GM21367 (cell line): ENCODE results near the gene NPTN.
"Not testable (repeated sequence)": the region's sequence is repeated elsewhere in the genome, so short reads cannot be mapped to it uniquely, and the experiment has no call there.

ENCODE experiments used
- ATAC-seq: cut with Tn5 transposase; IDR thresholded peaks from one replicate; pipeline ENCODE4 v1.9.1; 2021; ENCODE audit not compliant: unreplicated experiment

Gene NPTN

DNA sequence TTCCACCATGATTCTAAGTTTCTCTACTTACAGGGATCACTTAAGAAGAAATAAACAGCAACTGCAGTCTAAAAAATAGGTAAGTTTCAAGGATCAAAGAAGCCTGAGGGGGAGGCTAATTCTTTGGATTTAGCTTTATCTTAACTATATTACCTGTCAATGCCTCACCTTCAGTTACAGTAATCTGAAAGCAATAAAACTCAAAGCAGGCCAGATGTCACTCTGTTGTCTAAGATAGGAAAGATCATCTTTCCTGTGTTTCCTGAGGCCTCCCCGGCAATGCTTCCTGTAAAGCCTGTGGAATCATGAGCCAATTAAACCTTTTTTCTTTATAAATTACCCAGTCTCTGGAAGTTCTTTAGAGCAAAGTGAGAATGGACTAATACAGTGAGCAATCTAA, 60.2 kb downstream of the NPTN start:
- ATAC-seq = no peak

DNA sequence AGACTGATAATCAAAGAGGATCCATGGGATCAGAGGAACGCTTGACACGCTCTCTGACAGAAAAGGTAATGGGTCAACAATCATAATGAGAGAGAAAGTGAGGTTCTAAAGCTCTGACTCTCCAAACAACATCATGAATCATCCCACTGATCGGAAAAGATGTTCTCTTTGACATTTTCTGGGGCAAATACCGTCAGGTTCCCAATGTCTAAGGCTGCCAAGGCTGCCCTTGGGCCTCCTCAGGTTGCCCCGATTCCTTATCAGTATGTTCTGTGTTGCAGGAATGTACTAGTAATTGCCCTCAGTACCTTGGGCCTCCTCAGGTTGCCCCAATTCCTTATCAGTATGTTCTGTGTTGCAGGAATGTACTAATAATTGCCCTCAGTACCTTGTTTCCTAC, 60.9 kb downstream of the NPTN start:
- ATAC-seq = no peak

DNA sequence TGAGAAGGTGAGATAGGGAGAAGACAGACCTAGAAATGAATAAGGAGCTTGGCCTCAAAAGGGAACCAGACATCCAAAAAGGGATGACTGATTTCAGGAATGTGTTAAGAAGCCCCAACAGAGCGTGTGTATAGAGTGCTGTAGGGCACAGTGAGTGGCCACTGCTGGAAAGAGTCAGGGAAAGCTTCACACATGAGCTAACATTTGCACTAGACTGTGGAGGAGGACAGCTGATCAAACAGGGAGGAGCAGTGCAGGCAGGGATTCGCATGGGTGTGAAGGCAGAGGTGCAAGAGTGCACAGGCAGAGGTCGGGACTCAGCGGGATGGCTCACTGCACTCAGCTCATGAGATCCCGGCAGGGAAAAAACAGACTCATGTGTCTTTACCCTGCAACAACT, 61.8 kb downstream of the NPTN start:
- no peak for ATAC-seq

DNA sequence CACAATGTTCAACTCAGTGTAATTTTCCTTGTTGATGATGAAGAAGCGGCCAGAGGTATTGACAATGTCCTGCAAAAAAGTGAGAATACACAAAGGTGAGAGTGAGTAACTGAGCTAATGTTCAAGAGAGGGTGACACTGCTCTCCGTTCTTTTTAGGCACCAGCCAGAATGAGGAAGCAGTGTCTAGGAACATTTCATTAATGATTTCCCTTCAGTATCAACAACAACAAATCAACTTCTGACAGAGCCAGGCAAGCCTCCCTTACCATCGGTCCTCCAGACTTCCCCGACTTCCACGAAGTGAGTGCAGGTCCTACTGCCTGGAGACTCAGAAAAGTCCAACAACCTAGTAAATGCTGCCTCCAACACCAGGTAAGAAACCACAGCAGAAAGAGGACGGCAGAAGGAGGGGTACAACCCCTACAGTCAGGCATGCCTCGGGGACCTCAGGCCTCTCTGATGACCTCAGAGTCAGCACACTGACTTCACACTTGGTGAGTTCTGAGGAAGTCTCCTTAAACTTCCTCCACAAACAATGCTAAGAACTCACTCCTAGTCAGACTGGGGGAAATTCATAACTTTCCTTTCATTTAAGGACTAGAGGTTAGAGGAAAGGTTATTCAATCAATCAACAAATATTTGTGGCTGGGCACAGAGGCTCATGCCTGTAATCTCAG, 62.7 kb downstream of the NPTN start:
- no peak for ATAC-seq

DNA sequence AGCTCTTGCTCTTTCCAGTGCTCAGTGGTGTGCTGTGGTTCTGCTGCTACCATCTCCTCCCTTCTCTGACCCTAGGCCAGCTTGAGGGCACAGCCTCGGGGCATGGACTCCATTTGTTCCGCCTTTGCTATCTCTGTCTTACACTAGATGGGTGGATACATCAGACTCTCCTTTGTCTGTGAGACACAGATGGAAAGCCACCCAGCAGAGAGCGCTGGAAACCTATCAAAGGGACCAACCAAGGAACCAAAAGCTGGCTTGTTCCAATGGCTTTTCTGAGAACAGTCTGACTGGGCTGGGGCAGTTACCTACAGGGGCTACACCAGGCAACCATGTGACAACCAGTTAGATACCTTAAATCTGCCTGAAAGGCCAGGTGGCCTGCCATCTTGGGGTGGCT, 63.8 kb downstream of the NPTN start:
- no peak for ATAC-seq

DNA sequence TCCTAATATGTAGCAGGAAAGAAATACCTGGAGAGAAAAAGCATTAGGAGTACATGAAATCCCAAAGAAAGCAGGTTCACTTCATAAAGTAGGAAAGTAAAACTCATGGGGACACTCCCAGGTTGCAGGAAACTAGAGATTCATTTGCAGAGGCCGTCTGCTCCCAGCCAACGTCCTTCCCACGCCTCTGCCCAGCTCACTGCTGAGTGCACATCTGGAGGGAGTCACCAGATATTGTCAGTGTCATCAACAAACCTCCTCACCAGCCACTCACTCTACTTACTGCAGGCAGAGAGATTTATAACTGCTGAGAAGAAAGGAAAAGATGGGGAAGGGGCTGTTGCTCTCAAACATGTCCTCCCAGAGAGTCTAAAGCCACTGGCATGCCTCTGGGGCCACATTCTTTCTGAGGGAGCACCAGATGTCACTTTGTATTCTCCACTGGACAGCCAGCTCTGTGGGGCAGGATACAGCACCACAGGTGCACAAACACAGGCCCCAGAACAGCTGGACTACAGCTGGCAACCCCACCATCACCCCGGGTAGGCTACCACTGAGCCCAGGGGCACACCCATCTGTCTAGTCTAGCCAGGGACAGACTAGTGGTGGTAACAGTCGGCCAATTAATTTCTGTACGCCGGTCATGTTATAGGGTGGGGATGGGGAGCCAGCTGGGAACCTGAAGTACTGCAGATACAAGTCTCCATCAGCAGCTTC, 64.5 kb downstream of the NPTN start:
- no peak for ATAC-seq

DNA sequence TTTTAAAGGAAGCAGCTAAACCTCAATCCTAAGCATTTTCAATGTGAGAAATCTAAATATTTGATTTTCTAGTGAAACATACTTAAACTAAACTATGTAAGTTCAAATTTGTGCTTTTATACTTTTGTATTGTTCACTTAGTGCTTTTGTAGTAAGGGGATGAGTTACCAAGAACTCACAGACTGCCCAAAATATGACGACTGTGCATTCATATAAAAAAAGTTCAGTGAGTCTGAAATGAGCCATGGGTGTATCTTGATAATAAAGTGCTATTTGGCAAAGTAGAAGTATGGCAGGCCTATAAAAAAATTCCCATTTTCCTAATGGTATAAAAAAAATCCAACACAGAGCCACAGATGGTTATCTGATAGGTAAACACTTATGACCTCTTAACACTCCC, 66.2 kb downstream of the NPTN start:
- no peak for ATAC-seq

DNA sequence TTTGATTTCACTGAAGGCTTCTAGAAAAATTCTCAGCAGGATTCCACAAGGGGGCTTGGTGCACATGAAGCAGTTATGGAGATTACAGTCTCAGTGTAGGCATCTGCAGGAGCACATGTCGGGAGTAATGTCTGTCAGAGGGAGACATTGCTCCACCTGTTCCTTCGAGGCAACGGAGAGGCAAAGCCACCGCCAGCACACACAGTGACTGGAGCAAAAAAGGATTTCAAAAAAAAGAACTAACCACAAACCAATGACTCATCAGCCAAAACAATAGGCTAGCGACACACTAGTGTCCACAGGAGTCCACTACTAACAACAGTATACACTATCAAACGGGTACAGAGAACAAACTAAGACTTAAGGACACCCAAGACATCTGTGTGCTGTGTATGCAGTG, 68.9 kb downstream of the NPTN start:
- no peak for ATAC-seq

DNA sequence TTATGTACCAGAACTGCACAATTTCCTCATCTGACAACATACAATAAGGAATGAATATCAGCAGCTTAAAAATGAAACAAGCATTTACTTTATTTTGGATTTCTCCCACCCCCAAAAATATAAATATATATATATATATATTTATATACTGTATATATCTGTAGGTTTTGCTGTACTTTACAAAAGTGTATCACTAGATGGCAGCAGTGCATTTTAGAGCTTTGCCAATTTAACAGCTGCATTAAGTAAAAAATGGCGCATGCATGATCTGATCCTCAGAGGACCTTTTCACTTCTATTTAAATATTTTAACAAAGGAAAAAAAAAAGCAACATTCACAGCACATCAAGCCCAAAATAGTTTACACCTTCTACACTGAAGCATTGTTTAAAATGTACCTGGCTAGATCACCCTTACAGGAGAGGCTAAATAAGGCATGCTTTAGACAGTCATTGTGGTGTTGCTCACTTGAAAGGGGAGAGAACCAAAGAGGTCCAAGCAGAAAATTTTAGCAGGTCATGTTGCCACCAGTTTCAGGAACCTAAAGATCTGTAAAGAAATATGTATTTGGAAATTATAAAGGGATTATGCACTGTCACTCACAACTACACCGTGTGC, 72.6 kb downstream of the NPTN start:
- no peak for ATAC-seq

DNA sequence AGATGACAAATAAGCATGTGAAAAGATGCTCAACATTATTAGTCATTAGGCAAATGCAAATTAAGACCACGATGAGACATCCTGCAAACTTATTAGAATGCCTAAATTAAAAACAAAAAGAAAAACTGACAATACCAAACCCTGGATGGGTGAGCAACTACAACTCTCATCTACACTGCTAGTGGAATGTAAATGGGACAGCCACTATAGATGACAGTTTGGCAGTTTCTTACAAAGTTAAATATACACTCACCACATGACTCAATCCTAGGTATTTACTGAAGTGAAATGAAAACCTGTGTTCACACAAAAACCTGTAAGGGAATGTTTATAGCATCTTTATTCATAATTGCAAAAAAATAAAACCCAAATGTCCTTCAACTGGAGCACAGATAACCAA, 74.7 kb downstream of the NPTN start:
- ATAC-seq = no peak

DNA sequence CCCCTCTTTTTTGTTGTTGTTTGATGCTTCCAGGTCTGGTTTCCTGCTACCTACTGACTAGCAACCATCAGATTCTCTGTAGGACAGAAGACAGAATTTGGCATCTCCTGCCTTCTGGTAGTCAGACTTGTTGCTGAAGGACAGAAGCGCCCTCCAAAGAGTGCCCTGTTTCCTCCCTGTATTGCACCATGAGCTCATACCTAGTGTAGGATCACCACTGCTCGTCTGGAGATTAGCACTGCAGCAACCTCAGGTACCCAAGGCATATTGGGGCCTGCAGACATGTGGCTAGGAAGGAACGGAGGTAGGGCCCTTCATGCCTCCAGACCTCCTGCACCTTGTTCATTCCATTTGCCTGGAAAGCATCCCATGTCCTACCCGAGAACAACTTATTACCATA, 78.1 kb downstream of the NPTN start:
- no peak for ATAC-seq

DNA sequence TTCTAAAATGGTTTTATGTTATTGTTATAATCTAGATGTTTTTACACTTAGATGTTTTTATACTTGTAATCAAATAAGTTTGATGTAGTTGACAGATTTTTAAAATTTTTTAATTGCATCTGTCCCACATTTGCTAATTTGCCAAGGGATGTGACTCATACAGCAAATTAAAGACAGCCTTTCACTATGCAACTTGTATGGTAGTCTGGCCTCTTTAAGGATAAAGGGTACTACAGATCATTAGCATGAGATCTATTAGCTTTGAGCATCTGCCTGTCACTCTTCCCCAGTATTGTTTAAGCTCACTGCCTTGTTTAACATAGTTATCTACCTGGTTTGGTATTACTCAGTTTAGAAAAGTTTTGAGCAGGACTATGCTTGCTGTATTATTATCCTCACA, 83.0 kb downstream of the NPTN start:
- no peak for ATAC-seq

DNA sequence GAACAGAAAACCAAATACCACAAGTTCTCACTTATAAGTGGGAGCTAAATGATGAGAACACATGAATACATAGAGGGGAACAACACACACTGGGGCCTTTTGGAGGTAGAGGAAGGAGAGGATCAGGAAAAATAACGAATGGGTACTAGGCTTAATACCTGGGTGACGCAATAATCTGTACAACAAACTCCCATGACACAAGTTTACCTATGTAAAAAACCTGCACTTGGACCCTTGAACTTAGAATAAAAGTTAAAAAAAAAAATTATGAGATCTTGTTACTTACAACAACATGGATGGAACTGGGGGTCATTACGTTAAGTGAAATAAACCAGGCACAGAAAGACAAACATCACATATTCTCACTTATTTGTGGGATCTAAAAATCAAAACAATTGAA, 84.3 kb downstream of the NPTN start:
- not testable (repeated sequence) for ATAC-seq

DNA sequence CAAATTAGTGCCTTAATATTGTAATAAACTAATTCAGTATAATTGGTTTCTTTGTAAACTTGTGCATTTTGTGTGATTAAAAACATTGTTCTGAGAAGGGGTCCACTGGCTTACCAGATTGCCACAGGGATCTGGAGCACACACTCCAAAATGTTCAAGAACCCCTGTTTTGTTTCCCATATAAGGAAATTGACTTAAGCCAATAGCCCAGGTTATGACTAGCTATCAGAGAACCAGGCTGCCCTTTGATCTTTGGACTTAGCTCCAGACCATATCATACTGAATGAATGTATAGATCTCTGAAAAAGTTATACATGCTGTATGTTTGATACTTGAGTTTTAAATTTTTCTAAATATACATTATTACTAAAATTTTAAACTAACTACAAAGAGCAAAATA, 91.7 kb downstream of the NPTN start:
- ATAC-seq = no peak

DNA sequence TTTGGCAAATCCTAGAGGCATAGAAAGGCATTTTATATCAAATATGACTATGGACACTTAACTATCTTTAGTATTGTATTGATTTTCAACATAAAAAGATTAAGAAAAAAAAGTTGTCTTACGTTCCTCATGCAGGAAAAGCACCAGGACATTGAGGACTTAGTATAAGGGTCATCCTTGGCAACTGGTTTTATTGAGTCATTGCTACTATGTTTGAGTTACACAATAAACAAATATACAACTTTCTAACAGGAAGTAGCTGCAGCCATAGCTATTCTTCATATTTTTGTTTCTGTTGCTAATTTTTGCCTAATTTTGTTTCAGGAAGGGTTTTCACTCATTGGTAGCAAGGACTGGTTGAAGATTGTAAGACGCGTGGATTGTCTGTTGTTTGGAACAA, 93.0 kb downstream of the NPTN start:
- ATAC-seq = no peak

DNA sequence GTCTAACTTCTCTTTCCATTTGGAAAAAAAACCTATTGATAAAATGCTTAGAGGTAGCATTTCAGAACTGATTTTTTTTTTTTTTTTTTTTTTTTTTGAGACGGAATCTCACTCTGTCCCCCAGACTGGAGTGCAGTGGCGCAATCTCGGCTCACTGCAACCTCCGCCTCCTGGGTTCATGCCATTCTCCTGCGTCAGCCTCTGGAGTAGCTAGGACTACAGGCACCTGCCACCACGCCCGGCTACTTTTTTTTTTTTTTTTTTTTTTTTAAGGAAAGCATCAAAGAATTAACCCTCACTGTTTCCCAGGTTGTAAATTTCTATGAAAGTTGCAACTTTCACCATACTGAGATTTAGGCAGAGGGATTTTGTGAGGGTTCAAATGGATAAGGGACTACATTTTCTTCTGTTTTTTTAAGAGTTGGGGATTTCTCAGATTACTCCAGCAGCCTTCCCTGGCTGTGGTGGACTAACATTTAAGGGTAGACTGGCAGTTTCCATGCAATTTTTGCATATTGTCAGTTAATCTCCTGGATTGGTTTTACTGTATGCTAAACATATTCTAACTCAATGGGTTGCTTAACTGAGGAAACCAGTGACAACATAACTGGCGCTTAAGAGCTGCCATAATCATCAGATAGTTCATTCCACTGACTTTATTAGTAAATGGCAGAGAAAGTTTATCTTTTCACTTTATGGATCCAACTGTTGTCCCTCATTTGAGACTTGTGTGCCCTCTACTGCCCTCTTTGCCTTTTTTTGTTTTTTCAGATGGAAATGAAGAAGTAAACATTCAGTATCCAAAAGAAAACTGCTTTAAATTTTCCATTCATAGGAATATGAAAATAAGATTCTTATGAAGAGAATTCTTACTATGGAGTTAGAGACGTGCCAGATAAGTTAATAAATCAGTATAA, 93.7 kb downstream of the NPTN start:
- ATAC-seq = no peak

DNA sequence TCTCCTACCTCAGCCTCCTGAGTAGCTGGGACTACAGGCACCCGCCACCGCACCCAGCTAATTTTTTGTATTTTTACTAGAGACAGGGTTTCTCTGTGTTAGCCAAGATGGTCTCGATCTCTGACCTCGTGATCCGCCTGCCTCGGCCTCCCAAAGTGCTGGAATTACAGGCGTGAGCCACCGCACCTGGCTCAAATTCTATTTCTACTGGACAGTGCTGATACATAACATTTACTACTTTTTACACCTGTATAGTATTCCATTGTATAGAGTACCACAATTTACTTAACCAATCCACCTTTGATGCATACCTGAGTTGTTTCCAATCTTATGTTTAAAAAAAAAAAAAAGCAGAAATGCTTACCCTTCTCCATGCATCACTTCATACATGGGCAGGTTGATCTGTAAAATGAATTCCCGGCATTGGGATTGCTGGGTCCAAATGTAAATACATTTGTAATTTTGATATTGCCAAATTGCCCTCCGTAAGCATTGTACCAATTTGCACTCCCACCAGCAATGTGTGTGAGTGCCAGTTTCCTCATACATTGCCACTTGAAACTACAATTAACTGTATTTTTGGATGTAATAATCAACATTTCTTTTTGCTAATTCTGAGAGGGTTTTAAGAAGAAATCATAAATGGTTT, 94.5 kb downstream of the NPTN start:
- ATAC-seq = no peak

DNA sequence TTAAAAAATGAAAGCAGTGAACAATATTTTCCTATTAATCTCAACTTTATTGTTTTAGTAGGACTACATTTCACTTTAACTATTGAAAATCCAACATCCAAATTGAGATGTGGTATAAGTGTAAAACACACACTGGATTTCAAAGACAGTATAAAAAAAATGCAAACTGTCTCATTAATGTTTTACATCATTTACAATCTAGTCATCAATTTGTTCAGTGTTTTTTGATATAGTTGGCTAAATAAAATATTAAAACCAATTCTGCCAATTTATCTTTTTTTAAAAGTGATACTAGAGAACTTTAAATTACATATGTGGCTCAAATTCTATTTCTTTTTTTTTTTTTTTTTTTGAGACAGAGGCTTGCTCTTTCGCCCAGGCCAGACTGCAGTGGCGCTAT, 95.1 kb downstream of the NPTN start:
- no peak for ATAC-seq

DNA sequence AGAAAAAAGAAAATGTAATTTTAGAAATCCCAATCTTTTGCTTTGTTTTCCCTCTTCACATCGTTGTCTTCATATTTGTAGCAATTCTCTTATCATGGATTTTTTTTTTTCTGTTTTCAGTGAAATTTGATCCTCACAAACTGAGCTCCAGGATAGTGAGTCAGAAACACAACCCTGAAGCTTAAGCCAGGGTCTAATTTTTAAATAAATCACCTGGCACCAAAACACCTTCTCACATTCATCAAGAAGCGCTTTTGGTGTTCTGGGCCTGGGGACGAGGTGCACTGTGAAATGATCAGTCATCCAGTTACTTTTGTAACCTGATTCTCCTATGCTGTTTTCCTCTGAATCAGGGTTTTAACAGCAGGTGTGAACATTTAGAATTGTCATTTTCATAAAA, 102.5 kb downstream of the NPTN start:
- ATAC-seq = no peak

DNA sequence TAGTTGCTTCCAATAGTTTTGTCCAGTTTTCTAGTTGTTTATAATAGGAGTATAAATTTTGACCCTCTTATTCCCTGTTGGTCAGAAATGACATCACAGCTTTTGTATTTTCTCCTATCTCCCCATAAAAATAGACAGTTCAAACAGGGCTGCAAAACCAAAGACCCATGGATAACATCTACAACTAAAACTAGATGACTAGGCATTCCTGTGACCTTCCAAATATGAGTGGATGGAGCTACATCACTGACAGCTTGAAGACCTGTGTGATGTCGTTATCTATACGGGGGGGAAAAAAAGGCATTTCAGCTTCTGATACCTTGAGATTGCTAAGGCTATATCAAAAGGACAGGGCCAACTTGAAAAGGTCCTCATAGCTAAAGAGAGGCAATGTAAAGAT, 105.6 kb downstream of the NPTN start:
- no peak for ATAC-seq

DNA sequence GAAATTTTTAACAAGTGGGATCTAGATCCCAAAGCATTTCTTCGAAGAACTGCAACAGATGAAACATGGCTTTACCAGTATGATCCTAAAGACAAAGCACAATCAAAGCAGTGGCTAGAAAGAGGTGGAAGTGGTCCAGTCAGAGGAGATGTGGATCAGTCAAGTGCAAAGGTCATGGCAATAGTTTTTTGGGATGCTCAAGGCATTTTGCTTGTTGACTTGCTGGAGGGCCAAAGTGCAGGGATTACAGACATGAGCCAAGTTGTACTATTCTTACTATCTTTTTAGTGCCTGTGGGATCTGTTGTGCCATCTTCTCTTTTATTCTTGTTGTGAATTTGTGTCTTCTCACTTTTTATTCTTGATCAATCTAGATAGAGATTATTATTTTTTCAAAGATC, 108.3 kb downstream of the NPTN start:
- ATAC-seq = no peak
